Hindlimb muscle (tissue), 1 donor: ENCODE results near the gene COA3. TPM values are rescaled to one million over a fixed set of nuclear protein-coding genes. Genes with fewer than 3 reads are reported as not detected.

Experiments
- DNase-seq: peaks from one replicate; pipeline ENCODE4 v3.0.0-alpha.2; 2013
- polyA plus RNA-seq: library from polyadenylated mRNA; unstranded; fragments of 120-200 nt; gene quantifications from one replicate; pipeline ENCODE4 v1.2.1, GENCODE V29; 2013; ENCODE audit not compliant: insufficient read length

Gene COA3
- polyA plus RNA-seq, 1 donor: 53.5 TPM

GRCh38 chr17:42817866-42818265 is 19.4 kb upstream of the COA3 start:
- no peak for DNase-seq

DNA sequence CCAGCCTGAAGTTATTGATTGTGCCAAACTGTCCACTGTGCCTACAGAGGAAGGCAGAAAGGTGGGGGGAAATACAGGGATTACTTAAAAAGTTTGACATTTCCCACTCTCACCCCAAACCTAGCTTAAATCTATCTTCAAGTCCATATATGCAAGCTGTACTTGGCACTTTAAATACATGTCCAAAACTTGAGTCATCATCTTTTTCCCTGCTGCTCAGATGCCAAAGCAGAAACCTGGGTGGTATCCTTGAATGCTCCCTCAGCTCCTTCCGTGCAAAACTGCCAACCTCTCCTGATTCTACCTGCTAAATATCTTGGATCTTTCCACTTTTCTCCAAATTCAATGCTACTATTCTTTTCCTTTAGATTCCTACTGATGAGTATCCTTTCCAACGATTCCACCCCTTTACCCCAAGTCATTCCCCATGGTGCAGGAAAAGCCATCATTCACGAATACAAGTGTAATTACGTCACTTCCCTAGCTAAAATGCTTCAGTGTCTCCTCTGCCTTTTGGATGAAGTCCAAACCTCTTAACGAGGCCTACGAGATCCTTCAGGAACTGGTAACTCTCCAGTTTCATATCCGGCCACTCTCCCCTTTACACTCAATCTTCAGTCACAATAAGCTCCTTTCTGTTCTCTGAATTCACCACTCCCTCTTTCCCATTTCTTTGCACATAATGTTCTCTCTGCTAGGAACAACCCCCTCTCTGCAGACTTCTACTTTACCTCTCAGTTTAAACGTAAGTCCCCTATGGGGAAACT is 16.3 kb upstream of the COA3 start:
- peak; percentile 41 for DNase-seq

DNA sequence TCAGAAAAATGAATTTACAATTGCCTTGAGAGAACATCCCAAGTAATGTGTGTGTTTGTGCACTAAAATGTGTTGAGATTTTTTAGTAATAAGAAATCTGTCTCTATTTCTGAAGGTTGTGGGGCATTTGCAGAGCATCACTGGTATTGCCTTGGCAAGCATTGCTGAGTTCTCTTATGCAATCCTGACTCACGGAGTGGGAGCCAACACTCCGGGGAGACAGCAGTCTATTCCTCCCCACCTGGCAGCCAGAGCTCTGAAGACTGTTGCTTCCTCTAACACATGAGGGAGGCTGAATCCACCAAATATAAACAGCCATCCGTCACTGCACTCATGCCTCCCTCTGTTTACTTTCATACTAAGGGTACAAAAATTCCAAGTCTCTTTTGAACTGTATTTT is 10.7 kb upstream of the COA3 start:
- no peak for DNase-seq

GRCh38 chr17:42806249-42806648 is 7.7 kb upstream of the COA3 start:
- no peak for DNase-seq

- no peak for DNase-seq
These were observed 6.4 kb upstream of the COA3 start for GRCh38 chr17:42804918-42805367.

- DNase-seq: no peak
These were observed 4.8 kb upstream of the COA3 start for GRCh38 chr17:42803074-42803883.

DNA sequence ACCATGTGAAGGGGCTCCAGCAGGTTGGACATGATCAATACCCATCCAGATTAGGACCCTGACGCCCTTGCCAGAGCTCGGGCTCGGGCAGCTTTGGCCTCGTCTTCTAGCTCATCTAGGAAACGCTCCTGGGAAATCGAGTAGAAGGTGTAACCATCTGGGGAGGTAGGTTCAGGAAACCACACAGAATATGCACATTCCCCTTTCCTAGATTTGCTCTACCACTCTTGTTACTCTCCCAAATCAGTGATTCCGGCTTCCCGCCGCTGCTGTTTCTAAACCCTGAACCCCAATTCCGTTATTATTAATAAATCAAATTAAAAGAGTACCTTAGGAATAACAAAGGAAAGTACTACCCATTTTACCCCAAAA is 507 bp downstream of the COA3 start:
- no peak for DNase-seq

- DNase-seq: no peak
These were observed 1.2 kb downstream of the COA3 start for GRCh38 chr17:42797067-42798007.

DNA sequence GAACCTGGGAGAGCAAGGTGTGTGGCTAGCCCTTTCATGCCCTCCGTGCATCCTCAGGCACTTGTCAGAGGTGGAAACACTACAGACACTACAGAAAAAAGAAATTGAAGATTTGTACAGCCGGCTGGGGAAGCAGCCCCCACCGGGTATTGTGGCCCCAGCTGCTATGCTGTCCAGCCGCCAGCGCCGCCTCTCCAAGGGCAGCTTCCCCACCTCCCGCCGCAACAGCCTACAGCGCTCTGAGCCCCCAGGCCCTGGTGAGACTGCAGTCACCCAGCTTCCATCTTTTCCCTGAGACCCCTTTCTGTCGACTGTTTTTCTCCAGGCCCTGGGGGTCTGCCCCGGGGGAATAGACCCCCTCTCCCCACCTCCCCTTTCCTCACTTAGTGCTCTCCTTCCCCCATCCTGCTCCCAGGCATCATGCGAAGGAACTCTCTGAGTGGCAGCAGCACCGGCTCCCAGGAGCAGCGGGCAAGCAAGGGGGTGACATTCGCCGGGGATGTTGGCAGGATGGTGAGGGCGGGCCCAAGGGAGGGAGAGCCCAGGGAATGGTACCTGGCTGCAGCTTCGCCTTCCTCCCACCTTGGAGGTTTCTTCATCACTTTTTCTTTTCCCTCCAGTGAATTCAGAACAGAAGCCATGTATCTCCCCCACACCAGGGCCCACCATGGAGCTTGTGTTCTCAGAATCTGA is 2.3 kb downstream of the COA3 start:
- DNase-seq: no peak

DNA sequence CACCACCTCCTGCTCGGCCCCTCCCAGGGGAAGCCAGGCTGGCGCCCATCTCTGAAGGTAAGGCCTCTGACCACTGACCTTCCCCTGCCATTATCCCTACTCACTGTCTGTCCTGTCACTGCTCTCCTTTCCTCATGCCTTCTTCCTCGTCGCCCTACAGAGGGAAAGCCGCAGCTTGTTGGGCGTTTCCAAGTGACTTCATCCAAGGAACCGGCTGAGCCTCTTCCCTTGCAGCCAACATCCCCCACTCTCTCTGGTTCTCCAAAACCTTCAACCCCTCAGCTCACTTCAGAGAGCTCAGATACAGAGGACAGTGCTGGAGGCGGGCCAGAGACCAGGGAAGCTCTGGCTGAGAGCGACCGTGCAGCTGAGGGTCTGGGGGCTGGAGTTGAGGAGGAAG is 3.0 kb downstream of the COA3 start:
- DNase-seq: no peak

GRCh38 chr17:42795061-42795460 is 3.4 kb downstream of the COA3 start:
- DNase-seq: no peak

DNA sequence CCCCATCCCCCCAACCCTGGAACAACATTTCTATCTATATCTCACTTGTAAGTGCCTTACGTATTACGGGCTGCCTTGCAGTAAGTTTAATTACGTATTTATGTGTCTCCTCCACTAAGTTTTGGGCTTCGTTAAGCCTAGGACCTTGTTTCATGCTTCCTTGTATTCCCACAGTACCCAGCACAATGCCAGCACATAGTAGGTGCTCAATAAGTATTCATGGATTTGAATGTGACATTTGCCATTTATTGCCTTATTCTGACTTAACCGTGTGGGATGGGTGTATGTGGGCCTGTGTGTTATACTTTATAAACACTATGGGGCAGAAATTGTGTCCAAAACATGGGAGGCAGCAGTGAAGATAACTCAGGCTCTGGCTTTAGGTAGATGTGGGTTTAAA is 6.0 kb downstream of the COA3 start:
- DNase-seq: no peak

DNA sequence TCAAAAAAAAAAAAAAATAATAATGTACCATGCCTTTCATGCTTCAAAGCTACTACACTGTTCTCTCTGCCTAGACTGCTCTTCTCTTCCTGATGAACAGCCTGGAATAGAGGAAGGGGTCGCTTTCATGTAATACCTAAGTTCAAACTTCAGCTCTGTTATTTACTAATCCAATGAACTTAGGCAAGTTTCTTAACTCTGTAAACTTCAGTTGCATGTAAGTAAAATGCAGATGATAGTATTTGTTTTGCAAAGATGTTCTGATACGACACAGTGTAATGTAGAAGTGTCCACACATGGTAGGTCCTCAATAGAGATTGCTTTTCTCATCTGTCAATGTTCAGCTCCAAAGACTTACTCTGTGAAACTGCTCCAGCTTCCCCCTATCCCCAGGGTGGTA is 6.6 kb downstream of the COA3 start:
- no peak for DNase-seq

GRCh38 chr17:42787266-42787665 is 11.2 kb downstream of the COA3 start:
- no peak for DNase-seq

DNA sequence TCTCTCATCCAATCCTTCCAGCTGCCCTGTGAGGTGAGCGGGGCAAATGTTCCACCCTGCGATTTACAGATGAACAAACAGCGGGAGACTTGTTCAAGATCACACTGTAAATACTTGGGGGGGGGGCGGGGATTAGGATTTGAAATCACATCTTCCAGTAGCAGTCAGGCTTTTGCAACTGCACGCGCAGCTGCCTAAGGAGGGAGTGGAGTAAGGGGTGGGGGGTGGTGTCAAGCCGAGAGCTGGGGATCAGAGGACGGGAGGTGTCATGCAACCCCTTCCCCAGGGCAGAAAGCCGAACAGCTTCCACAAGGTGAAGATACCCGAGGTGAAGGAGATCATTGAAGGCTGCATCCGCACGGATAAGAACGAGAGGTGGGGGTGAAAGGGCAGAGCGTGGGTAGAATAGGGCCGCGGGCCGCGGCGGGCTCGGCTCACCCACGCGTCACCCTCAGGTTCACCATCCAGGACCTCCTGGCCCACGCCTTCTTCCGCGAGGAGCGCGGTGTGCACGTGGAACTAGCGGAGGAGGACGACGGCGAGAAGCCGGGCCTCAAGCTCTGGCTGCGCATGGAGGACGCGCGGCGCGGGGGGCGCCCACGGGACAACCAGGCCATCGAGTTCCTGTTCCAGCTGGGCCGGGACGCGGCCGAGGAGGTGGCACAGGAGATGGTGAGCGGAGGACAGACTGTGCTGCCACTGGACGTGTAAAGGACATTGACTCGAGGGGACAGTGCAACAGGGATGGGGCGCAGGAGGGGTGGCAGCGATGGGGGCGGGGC is 13.5 kb downstream of the COA3 start:
- DNase-seq: no peak

DNA sequence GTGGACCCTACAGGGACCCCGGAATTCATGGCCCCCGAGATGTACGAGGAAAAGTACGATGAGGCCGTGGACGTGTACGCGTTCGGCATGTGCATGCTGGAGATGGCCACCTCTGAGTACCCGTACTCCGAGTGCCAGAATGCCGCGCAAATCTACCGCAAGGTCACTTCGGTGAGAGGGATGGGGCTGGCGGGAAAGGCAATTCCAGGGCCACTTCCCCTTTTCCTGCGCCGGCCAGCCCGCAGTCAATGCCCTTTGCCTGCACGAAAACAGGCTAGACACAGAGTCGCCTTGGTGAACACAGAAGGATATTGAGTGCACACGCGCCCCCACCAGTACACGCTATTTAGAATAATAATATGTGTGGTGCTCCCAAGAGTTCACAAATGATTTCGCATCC is 14.1 kb downstream of the COA3 start:
- no peak for DNase-seq

GRCh38 chr17:42783791-42784138 is 14.7 kb downstream of the COA3 start:
- DNase-seq: no peak

DNA sequence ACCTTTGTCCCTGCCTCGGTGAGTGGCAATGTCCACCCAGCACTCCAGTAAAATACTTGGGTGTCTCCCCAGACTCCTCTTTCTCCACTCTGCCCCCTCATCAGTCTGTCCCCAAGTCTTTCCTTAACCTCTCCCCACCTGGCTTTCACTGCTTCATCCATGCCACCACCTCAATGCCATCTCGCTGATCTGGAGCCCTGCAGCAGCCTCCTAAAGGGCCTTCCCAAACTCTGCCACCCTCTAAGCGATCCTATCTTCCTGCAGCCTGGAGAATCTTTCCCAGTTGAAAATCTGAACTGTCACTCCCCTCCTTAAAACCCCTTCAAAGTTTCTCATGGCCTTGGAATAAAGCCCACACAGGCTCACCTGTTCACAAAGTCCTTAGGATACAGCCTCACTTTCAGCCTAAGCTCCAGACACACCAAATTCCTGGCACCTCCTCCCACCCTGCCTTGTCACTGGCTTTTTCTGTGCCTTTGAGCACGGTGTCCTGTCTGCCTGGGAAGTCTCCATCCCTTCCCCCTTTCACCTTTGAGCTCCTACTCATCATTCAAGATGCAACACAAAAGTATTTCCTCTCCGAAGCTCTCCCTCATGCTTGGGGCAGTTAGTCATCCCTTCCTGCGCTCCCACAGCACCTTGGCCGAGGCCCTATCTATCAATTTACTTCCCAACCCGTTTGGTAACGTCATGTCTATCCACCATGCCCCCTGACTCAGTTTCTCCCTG is 15.3 kb downstream of the COA3 start:
- DNase-seq: no peak

GRCh38 chr17:42782166-42783061 is 16.1 kb downstream of the COA3 start:
- DNase-seq: no peak
